ENCODE measurements around the gene SSH2.

Gene SSH2

GRCh38 chr17:29710891-29711418 is 219.1 kb downstream of the SSH2 start:
- H3K27ac Mint-ChIP-seq, result no peak overlapping the region
- H3K36me3 Mint-ChIP-seq (ENCODE audit: low read depth), result peaks cover 20% of the 10 kb centered on the region
- no peaks in the 10 kb centered on the region for H3K9me3 Mint-ChIP-seq
- no peak for DNase-seq (ENCODE audit: low spot score)
- no peak overlapping the region for H3K4me3 Mint-ChIP-seq
- H3K27me3 Mint-ChIP-seq (ENCODE audit: low read depth), result no peaks in the 10 kb centered on the region
- peaks cover 26% of the 10 kb centered on the region for H3K4me1 Mint-ChIP-seq (ENCODE audit: low read depth)

- Mint-ChIP-seq H3K27me3 (ENCODE audit: low read depth) (no peaks in the 10 kb centered on the region), H3K27ac (no peak overlapping the region), H3K9me3 (no peaks in the 10 kb centered on the region), H3K4me3 (no peak overlapping the region), H3K36me3 (ENCODE audit: low read depth) (peaks cover 17% of the 10 kb centered on the region), H3K4me1 (ENCODE audit: low read depth) (peaks cover 28% of the 10 kb centered on the region)
- no peak for DNase-seq (ENCODE audit: low spot score)
Measured at GRCh38 chr17:29710520-29710884, 219.5 kb downstream of the SSH2 start.

GRCh38 chr17:29709866-29710519 is 220.0 kb downstream of the SSH2 start:
- H3K27ac Mint-ChIP-seq, result no peak overlapping the region
- no peaks in the 10 kb centered on the region for H3K27me3 Mint-ChIP-seq (ENCODE audit: low read depth)
- DNase-seq (ENCODE audit: low spot score), result no peak
- H3K9me3 Mint-ChIP-seq, result no peaks in the 10 kb centered on the region
- H3K4me1 Mint-ChIP-seq (ENCODE audit: low read depth), result peaks cover 33% of the 10 kb centered on the region
- H3K36me3 Mint-ChIP-seq (ENCODE audit: low read depth), result peaks cover 17% of the 10 kb centered on the region
- no peak overlapping the region for H3K4me3 Mint-ChIP-seq

GRCh38 chr17:29707212-29707571 is 222.8 kb downstream of the SSH2 start:
- DNase-seq (ENCODE audit: low spot score), result no peak
- peak overlapping the region; percentile 87 for H3K4me3 Mint-ChIP-seq
- peak overlapping the region; percentile 99 for H3K27ac Mint-ChIP-seq
- peaks cover 22% of the 10 kb centered on the region for H3K36me3 Mint-ChIP-seq (ENCODE audit: low read depth)
- peaks cover 37% of the 10 kb centered on the region for H3K4me1 Mint-ChIP-seq (ENCODE audit: low read depth)
- H3K9me3 Mint-ChIP-seq, result no peaks in the 10 kb centered on the region
- H3K27me3 Mint-ChIP-seq (ENCODE audit: low read depth), result no peaks in the 10 kb centered on the region

GRCh38 chr17:29706045-29706431 is 224.0 kb downstream of the SSH2 start:
- Mint-ChIP-seq H3K27me3 (ENCODE audit: low read depth) (no peaks in the 10 kb centered on the region), H3K9me3 (no peaks in the 10 kb centered on the region), H3K27ac (peak overlapping the region; percentile 99), H3K36me3 (ENCODE audit: low read depth) (peaks cover 11% of the 10 kb centered on the region), H3K4me1 (ENCODE audit: low read depth) (peaks cover 33% of the 10 kb centered on the region), H3K4me3 (peak overlapping the region; percentile 87)
- DNase-seq (ENCODE audit: low spot score), result no peak

- DNase-seq (ENCODE audit: low spot score), result no peak
- Mint-ChIP-seq H3K4me3 (peak overlapping the region; percentile 67), H3K27ac (peak overlapping the region; percentile 88), H3K27me3 (ENCODE audit: low read depth) (no peaks in the 10 kb centered on the region), H3K4me1 (ENCODE audit: low read depth) (peaks cover 27% of the 10 kb centered on the region), H3K9me3 (no peaks in the 10 kb centered on the region), H3K36me3 (ENCODE audit: low read depth) (peaks cover 11% of the 10 kb centered on the region)
Measured at GRCh38 chr17:29705386-29705785, 224.6 kb downstream of the SSH2 start.

GRCh38 chr17:29699283-29699682 is 230.7 kb downstream of the SSH2 start:
- no peak for DNase-seq (ENCODE audit: low spot score)
- Mint-ChIP-seq H3K9me3 (no peaks in the 10 kb centered on the region), H3K36me3 (ENCODE audit: low read depth) (peaks cover 38% of the 10 kb centered on the region)

GRCh38 chr17:29698837-29699236 is 231.2 kb downstream of the SSH2 start:
- DNase-seq (ENCODE audit: low spot score), result no peak
- no peaks in the 10 kb centered on the region for H3K9me3 Mint-ChIP-seq
- H3K36me3 Mint-ChIP-seq (ENCODE audit: low read depth), result peaks cover 43% of the 10 kb centered on the region
- H3K4me1 Mint-ChIP-seq (ENCODE audit: low read depth), result peaks cover 14% of the 10 kb centered on the region
- no peak overlapping the region for H3K4me3 Mint-ChIP-seq
- H3K27ac Mint-ChIP-seq, result no peak overlapping the region
- no peaks in the 10 kb centered on the region for H3K27me3 Mint-ChIP-seq (ENCODE audit: low read depth)

More at GRCh38 chr17:29699283-29699682, 230.7 kb downstream of the SSH2 start:
- Mint-ChIP-seq H3K27ac (peak overlapping the region; percentile 41), H3K4me1 (ENCODE audit: low read depth) (peaks cover 17% of the 10 kb centered on the region), H3K27me3 (ENCODE audit: low read depth) (no peaks in the 10 kb centered on the region), H3K4me3 (no peak overlapping the region)

GRCh38 chr17:29698019-29698777 is 231.8 kb downstream of the SSH2 start:
- DNase-seq (ENCODE audit: low spot score), result no peak
- peaks cover 14% of the 10 kb centered on the region for H3K4me1 Mint-ChIP-seq (ENCODE audit: low read depth)
- H3K4me3 Mint-ChIP-seq, result no peak overlapping the region
- no peaks in the 10 kb centered on the region for H3K9me3 Mint-ChIP-seq
- no peaks in the 10 kb centered on the region for H3K27me3 Mint-ChIP-seq (ENCODE audit: low read depth)
- peaks cover 45% of the 10 kb centered on the region for H3K36me3 Mint-ChIP-seq (ENCODE audit: low read depth)
- H3K27ac Mint-ChIP-seq, result no peak overlapping the region

GRCh38 chr17:29697371-29697770 is 232.7 kb downstream of the SSH2 start:
- H3K9me3 Mint-ChIP-seq, result no peaks in the 10 kb centered on the region
- peaks cover 13% of the 10 kb centered on the region for H3K4me1 Mint-ChIP-seq (ENCODE audit: low read depth)
- no peak overlapping the region for H3K4me3 Mint-ChIP-seq
- H3K36me3 Mint-ChIP-seq (ENCODE audit: low read depth), result peaks cover 43% of the 10 kb centered on the region
- no peak for DNase-seq (ENCODE audit: low spot score)
- no peaks in the 10 kb centered on the region for H3K27me3 Mint-ChIP-seq (ENCODE audit: low read depth)
- H3K27ac Mint-ChIP-seq, result no peak overlapping the region

GRCh38 chr17:29694918-29695563 is 235.0 kb downstream of the SSH2 start:
- H3K4me3 Mint-ChIP-seq, result no peak overlapping the region
- peaks cover 42% of the 10 kb centered on the region for H3K36me3 Mint-ChIP-seq (ENCODE audit: low read depth)
- H3K27ac Mint-ChIP-seq, result peak overlapping the region; percentile 17
- H3K4me1 Mint-ChIP-seq (ENCODE audit: low read depth), result peaks cover 17% of the 10 kb centered on the region
- H3K9me3 Mint-ChIP-seq, result no peaks in the 10 kb centered on the region
- no peaks in the 10 kb centered on the region for H3K27me3 Mint-ChIP-seq (ENCODE audit: low read depth)
- DNase-seq (ENCODE audit: low spot score), result no peak

GRCh38 chr17:29693751-29694150 is 236.3 kb downstream of the SSH2 start:
- Mint-ChIP-seq H3K27me3 (ENCODE audit: low read depth) (no peaks in the 10 kb centered on the region), H3K27ac (peak overlapping the region; percentile 75)

GRCh38 chr17:29687596-29687995 is 242.4 kb downstream of the SSH2 start:
- no peak for DNase-seq (ENCODE audit: low spot score)
- Mint-ChIP-seq H3K27me3 (ENCODE audit: low read depth) (no peaks in the 10 kb centered on the region), H3K36me3 (ENCODE audit: low read depth) (peaks cover 21% of the 10 kb centered on the region), H3K9me3 (no peaks in the 10 kb centered on the region), H3K4me3 (no peak overlapping the region), H3K27ac (no peak overlapping the region), H3K4me1 (ENCODE audit: low read depth) (peaks cover 8% of the 10 kb centered on the region)

More at GRCh38 chr17:29693751-29694150, 236.3 kb downstream of the SSH2 start:
- peaks cover 12% of the 10 kb centered on the region for H3K4me1 Mint-ChIP-seq (ENCODE audit: low read depth)
- H3K4me3 Mint-ChIP-seq, result no peak overlapping the region
- peaks cover 37% of the 10 kb centered on the region for H3K36me3 Mint-ChIP-seq (ENCODE audit: low read depth)
- no peaks in the 10 kb centered on the region for H3K9me3 Mint-ChIP-seq
- DNase-seq (ENCODE audit: low spot score), result no peak

GRCh38 chr17:29686993-29687590 is 242.9 kb downstream of the SSH2 start:
- H3K27ac Mint-ChIP-seq, result no peak overlapping the region
- H3K9me3 Mint-ChIP-seq, result no peaks in the 10 kb centered on the region
- peaks cover 22% of the 10 kb centered on the region for H3K36me3 Mint-ChIP-seq (ENCODE audit: low read depth)
- H3K4me1 Mint-ChIP-seq (ENCODE audit: low read depth), result peaks cover 12% of the 10 kb centered on the region
- no peaks in the 10 kb centered on the region for H3K27me3 Mint-ChIP-seq (ENCODE audit: low read depth)
- no peak overlapping the region for H3K4me3 Mint-ChIP-seq
- no peak for DNase-seq (ENCODE audit: low spot score)
